ENCODE measurements around the gene EIF4G3.

- TF ChIP-seq, protein P1, sequence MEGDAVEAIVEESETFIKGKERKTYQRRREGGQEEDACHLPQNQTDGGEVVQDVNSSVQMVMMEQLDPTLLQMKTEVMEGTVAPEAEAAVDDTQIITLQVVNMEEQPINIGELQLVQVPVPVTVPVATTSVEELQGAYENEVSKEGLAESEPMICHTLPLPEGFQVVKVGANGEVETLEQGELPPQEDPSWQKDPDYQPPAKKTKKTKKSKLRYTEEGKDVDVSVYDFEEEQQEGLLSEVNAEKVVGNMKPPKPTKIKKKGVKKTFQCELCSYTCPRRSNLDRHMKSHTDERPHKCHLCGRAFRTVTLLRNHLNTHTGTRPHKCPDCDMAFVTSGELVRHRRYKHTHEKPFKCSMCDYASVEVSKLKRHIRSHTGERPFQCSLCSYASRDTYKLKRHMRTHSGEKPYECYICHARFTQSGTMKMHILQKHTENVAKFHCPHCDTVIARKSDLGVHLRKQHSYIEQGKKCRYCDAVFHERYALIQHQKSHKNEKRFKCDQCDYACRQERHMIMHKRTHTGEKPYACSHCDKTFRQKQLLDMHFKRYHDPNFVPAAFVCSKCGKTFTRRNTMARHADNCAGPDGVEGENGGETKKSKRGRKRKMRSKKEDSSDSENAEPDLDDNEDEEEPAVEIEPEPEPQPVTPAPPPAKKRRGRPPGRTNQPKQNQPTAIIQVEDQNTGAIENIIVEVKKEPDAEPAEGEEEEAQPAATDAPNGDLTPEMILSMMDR (IDR thresholded peaks at IDR 0.05; ENCODE audit: low read length): no peak
- no peak for TF ChIP-seq EZH2 (optimal IDR thresholded peaks at IDR 0.05; ENCODE audit: low read depth, low read length)
Measured at GRCh38 chr1:20878799-20879198, 297.9 kb downstream of the EIF4G3 start.
